Lung (tissue), 12 donors: Measurements from ENCODE around the gene DNAL1. TPM values are rescaled to one million over a fixed set of nuclear protein-coding genes. Genes with fewer than 3 reads are reported as not detected.
A peak's percentile ranks its signal among the peaks of the same experiment; 100 is the strongest.

ENCODE experiments used
- ATAC-seq: fragments of 200-7000 bp; cut with Tn5 transposase; one replicate; pipeline ENCODE4 v1.9.1; 2020; ENCODE audit warnings: moderate number of reproducible peaks; ENCODE audit not compliant: insufficient read depth, low FRiP score
- DNase-seq, 3 donors: peaks; one replicate each; pipeline ENCODE4 v3.0.0-alpha.2; 2013 to 2017
- H3K27ac ChIP-seq, 2 donors: one replicate each; pipeline ENCODE4 v1.5.1; 2013; ENCODE audit warnings: mild to moderate bottlenecking in 2 of 2, moderate library complexity in 2 of 2, control low read depth in 1 of 2, inconsistent platforms in 1 of 2, low read depth in 1 of 2, low read length in 1 of 2
- H3K27me3 ChIP-seq, 3 donors: one replicate each; pipeline ENCODE4 v1.5.1; 2013; ENCODE audit warnings: low read length in 2 of 3; ENCODE audit not compliant: control insufficient read depth in 3 of 3, insufficient read depth in 3 of 3
- H3K36me3 ChIP-seq, 4 donors: one replicate each; pipeline ENCODE4 v1.5.1; 2013; ENCODE audit warnings: low read length in 4 of 4, mild to moderate bottlenecking in 1 of 4, moderate library complexity in 1 of 4; ENCODE audit not compliant: control insufficient read depth in 4 of 4, insufficient read depth in 4 of 4
- H3K4me1 ChIP-seq, 5 donors: one replicate each; pipeline ENCODE4 v1.5.1; 2013; ENCODE audit warnings: low read length in 5 of 5, mild to moderate bottlenecking in 2 of 5, moderate library complexity in 1 of 5; ENCODE audit not compliant: control insufficient read depth in 5 of 5, insufficient read depth in 5 of 5
- H3K4me3 ChIP-seq: one replicate; pipeline ENCODE4 v1.5.1; 2013; ENCODE audit warnings: mild to moderate bottlenecking, control low read depth, moderate library complexity
- H3K9ac ChIP-seq, 2 donors: one replicate each; pipeline ENCODE4 v1.5.1; 2013; ENCODE audit warnings: low read length in 2 of 2, control low read depth in 1 of 2; ENCODE audit not compliant: insufficient read depth in 1 of 2
- H3K9me3 ChIP-seq, 4 donors: one replicate each; pipeline ENCODE4 v1.5.1; 2013; ENCODE audit warnings: low read length in 3 of 4, mild to moderate bottlenecking in 1 of 4, moderate library complexity in 1 of 4; ENCODE audit not compliant: control insufficient read depth in 4 of 4, insufficient read depth in 3 of 4
- WGBS, 2 donors: extraction: QIAGEN DNeasy Blood & Tissue Kit; methylation state at CpG; one replicate each; pipeline ENCODE4 v1.1.7; 2013; 5-methylcytosine and 5-hydroxymethylcytosine counted together
- polyA plus RNA-seq, 2 donors: library from polyadenylated mRNA; stranded (reverse); fragments of 200-250 nt; gene quantifications; one replicate each; pipeline ENCODE4 v1.2.1, GENCODE V29; 2013
- total RNA-seq, 2 donors: library from RNA; depleted of rRNA in 1 of 2; stranded (reverse); fragments of >200 nt in 1 of 2; gene quantifications; one replicate each; pipeline ENCODE4 v1.2.1, GENCODE V29; 2014 to 2021
- TF ChIP-seq, protein P1 (sequence below): IDR thresholded peaks from 2 replicates; pipeline ENCODE4 v1.5.1; 2012; ENCODE audit warnings: mild to moderate bottlenecking; ENCODE audit errors: control extremely low read depth, extremely low read depth
- donor health status: control.
- donor health status: control.
- donor health status: Bipolar disorder and iron deficiency.
- donor health status: healthy.
- donor health status: DM: yes; HTN: yes; CAD: no.

The DNAL1 gene
- total and polyA plus RNA-seq, 4 donors: 5.7 to 25.5 (median 16.6) TPM

DNA sequence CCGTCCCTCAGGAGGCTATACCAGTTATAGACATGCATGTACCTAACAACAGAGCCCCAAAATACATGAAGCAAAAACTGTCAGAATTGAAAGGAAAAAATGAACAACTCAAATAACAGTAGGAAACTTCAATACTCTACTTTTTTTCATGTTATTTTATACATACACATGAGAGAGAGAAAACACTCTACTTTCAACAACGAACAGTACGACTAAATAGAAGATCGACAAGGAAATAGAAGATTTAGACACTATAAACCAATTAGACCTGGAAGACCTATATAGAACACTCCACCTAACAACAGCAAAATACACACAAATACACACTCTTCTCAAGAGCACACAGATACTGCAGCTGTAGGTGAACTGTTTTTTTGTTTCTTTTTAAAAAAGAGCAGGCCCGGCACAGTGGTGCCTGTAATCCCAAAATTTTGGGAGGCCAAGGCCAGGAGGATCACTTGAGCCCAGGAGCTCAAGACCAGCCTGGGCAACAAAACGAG, 104.1 kb downstream of the DNAL1 start:
- no peak overlapping the region for H3K4me3 ChIP-seq
- 65 to 81% methylated on average over 6 of the region's 6 CpGs for WGBS, 2 donors

DNA sequence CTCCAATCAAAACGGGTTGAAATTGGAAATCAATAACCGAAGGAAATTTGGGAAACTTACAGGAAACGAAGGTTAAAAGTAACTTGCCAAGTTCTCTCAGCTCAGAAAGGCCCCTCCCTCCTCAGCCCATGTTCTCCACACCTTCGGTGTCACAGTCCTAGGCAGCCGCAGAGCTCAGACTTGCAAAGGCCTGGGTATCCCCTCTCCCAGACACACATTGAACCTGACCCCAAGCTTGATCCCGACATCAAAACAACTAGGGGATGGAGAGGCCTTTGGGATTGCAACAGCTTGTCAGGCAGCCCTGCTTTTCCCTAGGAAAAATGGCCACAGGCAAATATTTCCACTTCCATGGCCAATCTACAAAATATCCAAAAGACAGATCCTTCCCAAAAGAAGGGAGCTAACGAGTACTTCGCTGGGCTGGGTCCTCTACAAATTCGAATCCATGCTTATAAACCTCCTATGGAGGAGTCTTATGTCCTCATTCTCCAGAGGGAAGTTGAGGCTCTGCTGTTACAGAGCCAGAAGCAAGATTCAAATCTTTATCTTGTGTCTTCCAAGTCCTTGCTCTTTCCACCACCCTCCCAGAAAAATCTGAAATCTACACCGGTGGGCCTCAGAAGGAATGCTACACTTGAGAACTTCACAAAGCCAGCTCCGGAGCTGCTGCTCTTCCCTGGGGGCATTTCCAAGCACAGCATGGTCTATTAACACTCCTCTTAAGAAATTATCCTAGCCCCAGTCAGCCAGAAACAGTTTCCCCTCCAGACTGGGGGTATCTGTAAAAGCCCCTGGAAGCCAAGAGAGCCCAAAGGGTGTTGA, 105.1 kb downstream of the DNAL1 start:
- H3K27ac ChIP-seq: peak overlapping the region in 1 of 2 donors; percentile 86
- peaks cover 57 to 79% (median 70%) of the 10 kb centered on the region in 5 donors for H3K4me1 ChIP-seq
- ATAC-seq: no peak
- H3K36me3 ChIP-seq: peaks cover 0 to 4% (median 0%) of the 10 kb centered on the region in 4 donors
- H3K4me3 ChIP-seq: no peak overlapping the region
- no peaks in the 10 kb centered on the region for H3K9me3 ChIP-seq
- 45 to 68% methylated on average over 11 of the region's 11 CpGs for WGBS, 2 donors
- TF ChIP-seq, protein P1, sequence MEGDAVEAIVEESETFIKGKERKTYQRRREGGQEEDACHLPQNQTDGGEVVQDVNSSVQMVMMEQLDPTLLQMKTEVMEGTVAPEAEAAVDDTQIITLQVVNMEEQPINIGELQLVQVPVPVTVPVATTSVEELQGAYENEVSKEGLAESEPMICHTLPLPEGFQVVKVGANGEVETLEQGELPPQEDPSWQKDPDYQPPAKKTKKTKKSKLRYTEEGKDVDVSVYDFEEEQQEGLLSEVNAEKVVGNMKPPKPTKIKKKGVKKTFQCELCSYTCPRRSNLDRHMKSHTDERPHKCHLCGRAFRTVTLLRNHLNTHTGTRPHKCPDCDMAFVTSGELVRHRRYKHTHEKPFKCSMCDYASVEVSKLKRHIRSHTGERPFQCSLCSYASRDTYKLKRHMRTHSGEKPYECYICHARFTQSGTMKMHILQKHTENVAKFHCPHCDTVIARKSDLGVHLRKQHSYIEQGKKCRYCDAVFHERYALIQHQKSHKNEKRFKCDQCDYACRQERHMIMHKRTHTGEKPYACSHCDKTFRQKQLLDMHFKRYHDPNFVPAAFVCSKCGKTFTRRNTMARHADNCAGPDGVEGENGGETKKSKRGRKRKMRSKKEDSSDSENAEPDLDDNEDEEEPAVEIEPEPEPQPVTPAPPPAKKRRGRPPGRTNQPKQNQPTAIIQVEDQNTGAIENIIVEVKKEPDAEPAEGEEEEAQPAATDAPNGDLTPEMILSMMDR: no peak
- DNase-seq: peak in 1 of 3 donors; percentile 13
- no peak overlapping the region for H3K9ac ChIP-seq
- no peaks in the 10 kb centered on the region for H3K27me3 ChIP-seq

More for the DNA sequence above, 104.1 kb downstream of the DNAL1 start:
- no peak for ATAC-seq
- H3K4me1 ChIP-seq: peaks cover 54 to 79% (median 70%) of the 10 kb centered on the region in 5 donors
- peak overlapping the region in 1 of 2 donors; percentile 15 for H3K27ac ChIP-seq
- H3K36me3 ChIP-seq: peaks cover 0 to 4% (median 0%) of the 10 kb centered on the region in 4 donors
- no peak for DNase-seq
- H3K9ac ChIP-seq: no peak overlapping the region
- TF ChIP-seq, protein P1: no peak
- no peaks in the 10 kb centered on the region for H3K9me3 ChIP-seq
- H3K27me3 ChIP-seq: no peaks in the 10 kb centered on the region

DNA sequence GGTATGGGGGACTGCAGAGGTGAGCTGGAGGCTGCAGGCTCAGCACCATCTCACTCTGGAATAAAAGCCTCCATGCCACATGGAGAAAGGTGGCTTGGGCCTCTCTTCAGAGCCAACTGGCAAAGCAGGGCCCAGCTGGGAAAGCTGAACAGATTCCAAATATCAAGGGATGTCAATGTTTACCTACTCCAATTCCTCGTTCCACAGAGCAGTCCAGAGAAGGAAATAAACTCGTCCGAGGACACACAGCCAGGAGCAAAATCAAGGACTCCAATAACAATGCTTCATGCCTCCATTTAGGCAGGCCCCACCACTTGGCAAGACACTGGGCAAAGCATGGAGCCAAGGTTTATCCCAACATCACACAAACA, 105.7 kb downstream of the DNAL1 start:
- 29 to 55% methylated on average over 3 of the region's 3 CpGs for WGBS, 2 donors
- DNase-seq: peak in 1 of 3 donors; percentile 7
- Histone ChIP-seq H3K4me1 (peaks cover 57 to 79% (median 70%) of the 10 kb centered on the region in 5 donors), H3K4me3 (no peak overlapping the region), H3K9ac (no peak overlapping the region), H3K27me3 (no peaks in the 10 kb centered on the region), H3K36me3 (peaks cover 0 to 4% (median 0%) of the 10 kb centered on the region in 4 donors), H3K27ac (peak overlapping the region in 1 of 2 donors; percentile 86), H3K9me3 (no peaks in the 10 kb centered on the region)
- TF ChIP-seq, protein P1: no peak
- ATAC-seq: no peak
